Nephron progenitor cell (in vitro differentiated cells): ENCODE results near the gene TWIST1.

Experiments
- DNase-seq: peaks from one replicate; pipeline ENCODE4 v3.0.0; 2021
- H3K27ac Mint-ChIP-seq: 2 replicates; pipeline ENCODE4 v1.8.0; 2021; ENCODE audit warnings: mild to moderate bottlenecking, moderate library complexity, mixed read lengths
- H3K27me3 Mint-ChIP-seq: 2 replicates; pipeline ENCODE4 v1.8.0; 2021; ENCODE audit warnings: mild to moderate bottlenecking, low read depth, mixed read lengths; ENCODE audit not compliant: poor library complexity
- H3K36me3 Mint-ChIP-seq: 2 replicates; pipeline ENCODE4 v1.8.0; 2021; ENCODE audit warnings: low read depth, mixed read lengths
- H3K4me1 Mint-ChIP-seq: 2 replicates; pipeline ENCODE4 v1.8.0; 2021; ENCODE audit warnings: mixed read lengths
- H3K4me3 Mint-ChIP-seq: 2 replicates; pipeline ENCODE4 v1.8.0; 2021; ENCODE audit warnings: mild to moderate bottlenecking, moderate library complexity, mixed read lengths
- H3K9me3 Mint-ChIP-seq: 2 replicates; pipeline ENCODE4 v1.8.0; 2021; ENCODE audit warnings: mild to moderate bottlenecking, moderate library complexity, mixed read lengths
- CTCF ChIP-seq: fragments of 200-600 bp; sonication (generic); IDR thresholded peaks from 2 replicates; pipeline ENCODE4 v1.5.0; 2021; ENCODE audit warnings: antibody characterized with exemption

The TWIST1 gene

GRCh38 chr7:19121977-19122588 is 4.6 kb upstream of the TWIST1 start:
- Mint-ChIP-seq H3K4me3 (peak overlapping the region; percentile 9), H3K36me3 (no peaks in the 10 kb centered on the region), H3K27ac (no peak overlapping the region), H3K27me3 (peaks cover 46% of the 10 kb centered on the region), H3K4me1 (peaks cover 40% of the 10 kb centered on the region), H3K9me3 (no peaks in the 10 kb centered on the region)
- DNase-seq: no peak
- TF ChIP-seq CTCF: peak; percentile 86

- Mint-ChIP-seq H3K4me3 (peak overlapping the region; percentile 89), H3K9me3 (no peaks in the 10 kb centered on the region), H3K4me1 (peaks cover 44% of the 10 kb centered on the region), H3K27me3 (peaks cover 60% of the 10 kb centered on the region), H3K27ac (no peak overlapping the region), H3K36me3 (no peaks in the 10 kb centered on the region)
- peak; percentile 8 for DNase-seq
- TF ChIP-seq CTCF: no peak
These were observed 2.5 kb upstream of the TWIST1 start for GRCh38 chr7:19119870-19120486.

- peak overlapping the region; percentile 89 for H3K4me3 Mint-ChIP-seq
- peaks cover 48% of the 10 kb centered on the region for H3K4me1 Mint-ChIP-seq
- no peaks in the 10 kb centered on the region for H3K9me3 Mint-ChIP-seq
- peaks cover 67% of the 10 kb centered on the region for H3K27me3 Mint-ChIP-seq
- peaks cover 3% of the 10 kb centered on the region for H3K36me3 Mint-ChIP-seq
- no peak overlapping the region for H3K27ac Mint-ChIP-seq
- no peak for DNase-seq
- no peak for TF ChIP-seq CTCF
These were observed 1.9 kb upstream of the TWIST1 start for GRCh38 chr7:19119372-19119771.

- peaks cover 9% of the 10 kb centered on the region for H3K36me3 Mint-ChIP-seq
- H3K27ac Mint-ChIP-seq: no peak overlapping the region
- H3K9me3 Mint-ChIP-seq: no peaks in the 10 kb centered on the region
- peaks cover 53% of the 10 kb centered on the region for H3K4me1 Mint-ChIP-seq
- TF ChIP-seq CTCF: no peak
- H3K27me3 Mint-ChIP-seq: peaks cover 72% of the 10 kb centered on the region
- DNase-seq: peak; percentile 54
- H3K4me3 Mint-ChIP-seq: peak overlapping the region; percentile 89
These were observed 1.4 kb upstream of the TWIST1 start for GRCh38 chr7:19118636-19119371.

DNA sequence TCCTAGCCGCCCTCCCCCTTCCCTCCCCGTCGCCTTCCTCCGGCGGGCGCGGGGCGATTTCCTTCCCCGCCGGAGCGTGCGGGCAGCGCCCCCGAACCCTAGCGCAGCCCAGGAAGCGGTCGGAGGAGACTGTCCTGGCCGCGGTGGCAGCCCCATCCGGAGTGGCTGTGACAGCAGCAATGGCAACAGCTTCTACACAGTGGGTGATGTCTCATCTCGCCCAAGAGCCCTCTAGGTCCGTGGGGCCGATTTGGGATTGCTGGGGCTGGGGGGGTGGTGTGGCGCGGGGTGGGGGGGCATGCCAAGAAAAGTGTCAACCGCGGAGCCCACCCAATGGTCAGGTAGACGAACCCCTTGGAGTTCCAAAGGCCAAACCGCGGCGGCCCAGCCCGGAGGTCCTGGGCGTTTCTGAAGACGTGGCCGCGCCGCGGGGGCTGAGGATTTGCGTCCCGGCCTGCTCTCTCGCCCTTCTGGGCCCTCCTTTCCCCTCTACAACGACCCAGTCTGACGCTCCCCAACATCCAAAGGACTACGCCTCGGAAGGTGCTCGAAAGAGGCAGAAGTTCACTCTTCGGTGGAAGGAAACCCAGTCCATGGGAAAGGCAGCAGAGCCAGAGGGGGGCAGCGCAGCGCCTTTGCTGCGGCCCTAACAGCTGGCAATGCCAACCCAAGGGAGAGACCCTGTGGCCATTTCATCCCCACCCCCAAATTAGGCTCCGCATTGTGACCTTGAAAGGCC is 603 bp upstream of the TWIST1 start:
- Mint-ChIP-seq H3K27ac (peak overlapping the region; percentile 29), H3K9me3 (no peaks in the 10 kb centered on the region), H3K4me3 (peak overlapping the region; percentile 89), H3K27me3 (peaks cover 80% of the 10 kb centered on the region), H3K4me1 (peaks cover 60% of the 10 kb centered on the region), H3K36me3 (peaks cover 10% of the 10 kb centered on the region)
- no peak for TF ChIP-seq CTCF
- DNase-seq: peak; percentile 41
